IMR-90 (cell line): Measurements from ENCODE around the gene CNNM2. TPM values are rescaled to one million over a fixed set of nuclear protein-coding genes. Genes with fewer than 3 reads are reported as not detected.
A peak's percentile ranks its signal among the peaks of the same experiment; 100 is the strongest.
"Not testable (repeated sequence)": the region's sequence is repeated elsewhere in the genome, so short reads cannot be mapped to it uniquely, and the experiment has no call there.

Source experiments
- ATAC-seq: fragments of 200-7000 bp; cut with Tn5 transposase; 2 replicates; pipeline ENCODE4 v1.9.1; 2020; ENCODE audit warnings: low read depth, mild to moderate bottlenecking, moderate library complexity
- BruUV-seq: library from RNA; stranded (reverse); fragments of 400-500 nt; replicated peaks from 2 replicates; lab custom pipeline; 2021; lab: Mats Ljungman, UMichigan
- CTCF ChIA-PET: fragments of 300-600 bp; formaldehyde crosslinking; extraction: SDS; loops from one replicate; lab custom pipeline; 2021; ENCODE audit warnings: antibody characterized with exemption; lab: Yijun Ruan, JAX
- POLR2A ChIA-PET: fragments of 300-600 bp; sonication (Branson Sonifier 250); formaldehyde crosslinking; loops from one replicate; lab custom pipeline; 2022; ENCODE audit warnings: antibody characterized with exemption; ENCODE audit not compliant: unreplicated experiment; lab: Charles Lee
- DNase-seq: peaks from one replicate; pipeline ENCODE4 v3.0.0; 2013
- H2AFZ ChIP-seq: replicated peaks from 2 replicates; pipeline ENCODE3; 2013; ENCODE audit warnings: low read length, mild to moderate bottlenecking; ENCODE audit not compliant: poor library complexity
- H2AK5ac ChIP-seq: 2 replicates; pipeline ENCODE4 v1.6.1; 2013; ENCODE audit warnings: low read depth, low read length, inconsistent platforms
- H2AK9ac ChIP-seq: replicated peaks from 2 replicates; pipeline ENCODE3; 2013; ENCODE audit warnings: mild to moderate bottlenecking, low read depth, low read length, moderate library complexity; ENCODE audit not compliant: poor library complexity
- H2BK120ac ChIP-seq: 2 replicates; pipeline ENCODE4 v1.6.1; 2013; ENCODE audit warnings: low read depth, low read length, inconsistent platforms
- H2BK15ac ChIP-seq: 3 replicates; pipeline ENCODE4 v1.6.1; 2013; ENCODE audit warnings: low read depth, low read length, inconsistent platforms
- H2BK20ac ChIP-seq: 2 replicates; pipeline ENCODE4 v1.6.1; 2013; ENCODE audit warnings: low read depth, mild to moderate bottlenecking, inconsistent platforms, low read length, moderate library complexity
- H2BK5ac ChIP-seq: 2 replicates; pipeline ENCODE4 v1.6.1; 2013; ENCODE audit warnings: mild to moderate bottlenecking, low read depth, low read length, inconsistent platforms; ENCODE audit not compliant: poor library complexity, severe bottlenecking
- H3K14ac ChIP-seq: replicated peaks from 2 replicates; pipeline ENCODE4 v1.6.1; 2013; ENCODE audit warnings: low read depth, low read length, inconsistent platforms
- H3K18ac ChIP-seq: 2 replicates; pipeline ENCODE4 v1.6.1; 2013; ENCODE audit warnings: low read depth, low read length, control low read depth
- H3K23ac ChIP-seq: 2 replicates; pipeline ENCODE4 v1.6.1; 2013; ENCODE audit warnings: low read depth, low read length, inconsistent platforms
- H3K27ac ChIP-seq: 2 replicates; pipeline ENCODE4 v1.5.1; 2013; ENCODE audit warnings: mild to moderate bottlenecking, control low read depth, low read length; ENCODE audit not compliant: insufficient read depth
- H3K27me3 ChIP-seq: 2 replicates; pipeline ENCODE4 v1.6.1; 2013; ENCODE audit warnings: low read length; ENCODE audit not compliant: control insufficient read depth, insufficient read depth
- H3K36me3 ChIP-seq: 2 replicates; pipeline ENCODE4 v1.6.1; 2013; ENCODE audit warnings: low read length, mixed read lengths; ENCODE audit not compliant: control insufficient read depth, insufficient read depth
- H3K4ac ChIP-seq: 2 replicates; pipeline ENCODE4 v1.6.1; 2013; ENCODE audit warnings: low read depth, low read length, inconsistent platforms
- H3K4me1 ChIP-seq: 2 replicates; pipeline ENCODE4 v1.6.1; 2013; ENCODE audit warnings: low read length, mixed read lengths; ENCODE audit not compliant: control insufficient read depth, insufficient read depth
- H3K4me2 ChIP-seq: 2 replicates; pipeline ENCODE4 v1.6.1; 2013; ENCODE audit warnings: low read depth, mild to moderate bottlenecking, control low read depth, low read length, moderate library complexity
- H3K4me3 ChIP-seq: 2 replicates; pipeline ENCODE4 v1.5.1; 2013; ENCODE audit warnings: low read depth, mild to moderate bottlenecking, control low read depth, low read length, moderate library complexity; ENCODE audit not compliant: insufficient read depth
- H3K56ac ChIP-seq: 2 replicates; pipeline ENCODE4 v1.6.1; 2013; ENCODE audit warnings: low read length, inconsistent platforms; ENCODE audit not compliant: insufficient read depth; ENCODE audit errors: extremely low read depth
- H3K79me1 ChIP-seq, 2 experiments: 2 replicates each; pipeline ENCODE4 v1.6.1; 2013; ENCODE audit warnings: low read length in 2 of 2, inconsistent platforms in 1 of 2, low read depth in 1 of 2
- H3K9ac ChIP-seq: 2 replicates; pipeline ENCODE4 v1.6.1; 2013; ENCODE audit warnings: low read depth, low read length, control low read depth
- H3K9me1 ChIP-seq: 2 replicates; pipeline ENCODE4 v1.6.1; 2013; ENCODE audit warnings: low read length, inconsistent platforms; ENCODE audit not compliant: insufficient read depth
- H3K9me3 ChIP-seq: 2 replicates; pipeline ENCODE4 v1.6.1; 2013; ENCODE audit warnings: low read length; ENCODE audit not compliant: control insufficient read depth, insufficient read depth
- H4K20me1 ChIP-seq: 2 replicates; pipeline ENCODE4 v1.6.1; 2013; ENCODE audit warnings: low read length, inconsistent platforms; ENCODE audit not compliant: insufficient read depth
- H4K5ac ChIP-seq: 2 replicates; pipeline ENCODE4 v1.6.1; 2013; ENCODE audit warnings: mild to moderate bottlenecking, low read depth, low read length, control low read depth
- H4K8ac ChIP-seq, 2 experiments: 2 replicates each; pipeline ENCODE4 v1.6.1; 2013; ENCODE audit warnings: low read depth in 2 of 2, low read length in 2 of 2, control low read depth in 1 of 2, inconsistent platforms in 1 of 2
- H4K91ac ChIP-seq: 2 replicates; pipeline ENCODE4 v1.6.1; 2013; ENCODE audit warnings: low read depth, low read length, inconsistent platforms; ENCODE audit not compliant: insufficient read depth
- WGBS, 2 experiments: methylation state at CpG; one replicate each; pipeline versions ENCODE4 v1.1.5 to v1.1.7; 2013; ENCODE audit warnings: missing lambda C conversion rate in 2 of 2; ENCODE audit not compliant: insufficient read length in 1 of 2; ENCODE audit errors: extremely low coverage in 2 of 2; 5-methylcytosine and 5-hydroxymethylcytosine counted together
- dilution Hi-C: fragments of 300-500 bp; cut with HindIII; formaldehyde crosslinking; loops from one replicate; pipeline ENCODE4 v1.14.3; 2018; ENCODE audit warnings: low sequenced_read_pairs; ENCODE audit not compliant: unreplicated experiment
- in situ Hi-C: fragments of 300-500 bp; cut with MboI; formaldehyde crosslinking; loops from 3 replicates; pipeline ENCODE4 v1.14.3; 2019; ENCODE audit warnings: low sequenced_read_pairs, inconsistent platforms, mixed read lengths
- intact Hi-C: fragments of 100-400 bp; cut with micrococcal nuclease; formaldehyde crosslinking; loops from 2 replicates; pipeline ENCODE4 v1.10.0; 2022
- polyA plus RNA-seq, 3 experiments: library from polyadenylated mRNA; depleted of rRNA; stranded (reverse); fragments of >200 nt; gene quantifications; 2 replicates each; pipeline ENCODE4 v1.2.3, GENCODE V29; 2012; ENCODE audit warnings: low replicate concordance in 1 of 3
- total RNA-seq: library from RNA; depleted of rRNA; stranded (reverse); fragments of >200 nt; gene quantifications from 2 replicates; pipeline ENCODE4 v1.2.3, GENCODE V29; 2012

CNNM2 gene
- total and polyA plus RNA-seq, 2 of the 4 experiments (the other 2 are of a cell fraction): 4.7 to 5.6 TPM

GRCh38 chr10:102976380-102976726 is 58.3 kb downstream of the CNNM2 start:
- H3K23ac ChIP-seq, H3K14ac ChIP-seq, H3K27ac ChIP-seq, H3K4me1 ChIP-seq, H3K56ac ChIP-seq, POLR2A ChIA-PET, H2BK15ac ChIP-seq, DNase-seq, dilution Hi-C loops, H3K36me3 ChIP-seq, in situ Hi-C loops, H3K27me3 ChIP-seq, H3K4me3 ChIP-seq, ATAC-seq, H3K9me3 ChIP-seq, H3K4me2 ChIP-seq, H4K20me1 ChIP-seq, H4K5ac ChIP-seq, H3K9me1 ChIP-seq, H3K9ac ChIP-seq, H3K4ac ChIP-seq, H4K91ac ChIP-seq, H2AFZ ChIP-seq, H2AK9ac ChIP-seq, H2BK5ac ChIP-seq, BruUV-seq, H3K18ac ChIP-seq: not testable (repeated sequence)
- intact Hi-C loops: loop anchor here (2.0 kb wide), 1 partner anchor 14 kb away; no protein-coding TSS in a partner anchor
- WGBS, 2 experiments: no CpG with 5 or more reads among the region's 3 CpGs
- Histone ChIP-seq H2AK5ac (0 out of 2 replicates have a peak overlapping the region, but pooled peaks have one; percentile 18), H4K8ac (peak overlapping the region in 1 of 2 experiments; percentile 23; a peak in 1 of 4 replicates), H2BK120ac (peak overlapping the region; percentile 48; the same call in 1 of the 2 replicates), H2BK20ac (peak overlapping the region; percentile 33; the same call in 1 of the 2 replicates), H3K79me1 (peaks cover 17 to 66% of the 10 kb centered on the region in 2 experiments)
- CTCF ChIA-PET: interaction anchor here (1.2 kb wide), 1 partner anchor 79 kb away, joined by 3 read pairs; no protein-coding TSS in a partner anchor
